Activated T-cell treated with anti-CD3 and anti-CD28 coated beads, Interleukin-2, amount 50 U/mL, for 1 hour (primary cell): ENCODE results near the gene SLC17A7.
A peak's percentile ranks its signal among the peaks of the same experiment; 100 is the strongest.
"Not testable (repeated sequence)": the region's sequence is repeated elsewhere in the genome, so short reads cannot be mapped to it uniquely, and the experiment has no call there.

Source experiments
- DNase-seq: peaks from one replicate; pipeline ENCODE4 v3.0.0-alpha.2; 2020

SLC17A7 gene

GRCh38 chr19:49441210-49441959 lies at the start of gene SLC17A7:
Gene SLC17A7, minus strand, starts transcription at chr19:49441527. Its CDS starts 148 bp downstream, at chr19:49441379.
- DNase-seq = peak; percentile 66

DNA sequence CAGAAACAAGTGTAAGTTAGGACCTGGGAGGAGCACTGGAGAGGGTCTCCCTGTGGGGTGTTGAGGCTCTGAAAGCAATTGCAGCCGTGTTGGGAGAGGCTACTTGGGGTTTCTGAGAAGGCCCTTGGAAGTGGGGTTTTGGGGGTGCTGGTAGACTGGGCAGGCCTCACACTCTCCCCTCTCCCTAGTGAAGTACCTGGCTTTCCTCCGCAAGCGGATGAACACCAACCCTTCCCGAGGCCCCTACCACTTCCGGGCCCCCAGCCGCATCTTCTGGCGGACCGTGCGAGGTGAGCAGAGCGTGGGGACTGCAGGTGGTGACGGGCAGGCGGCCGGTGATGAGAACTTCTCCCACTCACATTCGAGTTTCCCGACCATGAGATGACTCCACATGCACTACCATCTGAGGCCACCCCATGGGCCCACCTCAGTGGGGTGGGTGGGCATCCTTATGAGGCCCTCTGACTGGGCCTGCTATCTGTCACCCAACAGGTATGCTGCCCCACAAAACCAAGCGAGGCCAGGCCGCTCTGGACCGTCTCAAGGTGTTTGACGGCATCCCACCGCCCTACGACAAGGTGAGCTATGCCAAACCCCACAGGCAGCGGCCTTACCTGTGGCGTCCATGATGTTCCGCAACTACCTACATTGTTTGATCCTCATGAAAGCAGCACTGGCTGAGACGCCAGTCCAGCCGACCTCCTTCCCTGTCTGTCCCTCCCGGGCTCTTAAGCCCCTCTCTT lies 49.1 kb upstream of the SLC17A7 start:
- DNase-seq = no peak

GRCh38 chr19:49489601-49490167 lies 48.4 kb upstream of the SLC17A7 start:
- no peak for DNase-seq

GRCh38 chr19:49488863-49489537 lies 47.7 kb upstream of the SLC17A7 start:
- DNase-seq = no peak

- no peak for DNase-seq
Observed at GRCh38 chr19:49488046-49488862, 46.9 kb upstream of the SLC17A7 start.

GRCh38 chr19:49487277-49488045 lies 46.1 kb upstream of the SLC17A7 start, which contains the start of gene RPL13A:
Gene RPL13A, plus strand, starts transcription at chr19:49487608. Its CDS starts 22 bp downstream, at chr19:49487630.
- peak; percentile 99 for DNase-seq

DNA sequence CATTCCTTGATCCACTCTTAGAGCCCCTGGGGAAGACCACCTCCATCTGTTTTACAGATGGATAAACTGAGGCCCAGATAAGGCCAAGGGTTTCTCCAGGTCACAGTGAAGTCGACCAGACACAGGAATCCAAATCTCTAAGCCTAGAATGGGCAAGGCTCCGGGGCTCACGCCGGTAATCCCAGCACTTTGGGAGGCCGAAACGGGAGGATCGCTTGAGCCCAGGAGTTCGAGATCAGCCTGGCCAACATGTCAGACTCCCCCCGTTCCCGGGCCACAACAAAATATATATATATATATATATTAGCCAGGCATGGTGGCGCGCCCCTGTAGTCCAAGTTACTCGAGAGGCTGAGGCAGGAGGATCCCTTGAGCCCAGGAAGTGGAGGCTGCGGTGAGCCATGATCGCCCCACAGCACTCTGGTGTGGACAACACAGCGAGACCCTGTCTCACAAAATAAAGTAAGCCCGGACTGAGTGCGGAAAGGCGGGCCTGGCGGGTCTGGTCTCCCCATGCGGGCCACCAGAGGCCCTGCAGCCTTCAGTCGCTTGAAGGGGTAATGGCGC lies 45.5 kb upstream of the SLC17A7 start:
- DNase-seq = no peak

DNA sequence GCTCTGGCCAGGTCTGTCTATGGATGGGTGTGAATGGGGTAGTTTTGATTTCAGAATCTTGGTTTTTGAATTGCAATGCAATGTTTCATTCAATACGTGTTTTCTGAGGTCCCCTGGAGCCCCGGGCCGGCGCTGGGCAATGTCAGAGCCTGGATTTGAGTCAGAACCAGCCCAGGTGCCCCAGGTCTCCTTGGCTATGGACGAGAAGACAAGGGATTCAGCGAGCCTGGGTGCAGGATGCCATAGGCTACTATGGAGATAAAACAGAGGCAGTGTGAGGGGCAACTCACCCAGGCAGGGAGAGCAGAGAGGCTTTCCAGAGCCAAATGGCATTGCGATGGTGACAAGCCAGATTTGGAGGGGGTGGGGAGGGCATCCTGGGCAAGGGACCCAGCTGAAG lies 44.9 kb upstream of the SLC17A7 start:
- DNase-seq = no peak

- no peak for DNase-seq
Observed at GRCh38 chr19:49481020-49481683, 39.8 kb upstream of the SLC17A7 start.

- DNase-seq = no peak
Observed at GRCh38 chr19:49479975-49480628, 38.8 kb upstream of the SLC17A7 start.

GRCh38 chr19:49475995-49476880 lies 34.9 kb upstream of the SLC17A7 start:
- DNase-seq = peak; percentile 73

DNA sequence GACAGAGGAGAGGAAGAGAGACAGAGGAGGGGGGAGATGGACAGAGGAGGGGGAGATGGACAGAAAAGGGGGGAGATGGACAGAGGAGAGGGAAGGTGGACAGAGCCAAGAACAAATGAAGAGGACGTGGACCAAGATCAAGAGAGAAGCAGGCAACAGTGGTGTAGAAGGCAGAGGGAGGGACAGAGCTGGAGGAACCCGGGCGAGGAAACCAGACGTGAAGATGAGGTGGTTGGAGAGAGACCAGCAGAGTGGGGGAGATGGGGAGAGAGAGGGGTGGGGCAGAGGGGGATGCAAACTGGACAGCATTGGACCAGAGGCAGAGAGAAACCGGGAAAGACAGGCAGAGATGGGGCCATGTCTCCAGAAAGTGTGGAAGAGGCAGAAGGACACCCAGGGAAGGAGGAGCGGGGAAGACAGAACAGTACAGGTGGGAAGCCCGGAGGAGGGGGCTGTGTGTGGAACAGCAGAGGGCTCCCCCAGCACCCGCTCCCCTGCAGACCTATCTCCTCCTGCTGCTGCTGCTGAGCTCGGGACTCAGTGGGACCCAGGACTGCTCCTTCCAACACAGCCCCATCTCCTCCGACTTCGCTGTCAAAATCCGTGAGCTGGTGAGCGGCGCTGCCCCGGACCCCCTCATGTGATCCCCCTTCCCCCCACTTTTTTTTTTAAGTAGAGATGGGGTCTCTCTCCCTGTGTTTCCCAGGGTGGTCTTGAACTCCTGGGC lies 34.0 kb upstream of the SLC17A7 start:
- no peak for DNase-seq

DNA sequence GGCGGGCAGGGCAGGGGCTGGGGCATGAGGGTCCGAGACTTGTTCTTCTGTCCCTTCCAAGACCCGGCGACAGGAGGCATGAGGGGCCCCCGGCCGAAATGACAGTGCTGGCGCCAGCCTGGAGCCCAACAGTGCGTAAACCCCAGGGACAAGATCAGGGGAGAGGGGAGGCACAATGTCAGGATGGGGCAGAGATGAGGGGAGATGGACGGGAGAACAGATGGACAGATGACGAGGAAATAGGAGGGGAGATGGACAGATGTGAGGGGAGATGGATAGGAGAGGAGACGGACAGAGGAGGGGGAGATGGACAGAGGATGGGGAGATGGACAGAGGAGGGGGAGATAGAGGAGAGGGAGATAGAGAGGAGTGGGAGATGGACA lies 33.2 kb upstream of the SLC17A7 start:
- DNase-seq = no peak

DNA sequence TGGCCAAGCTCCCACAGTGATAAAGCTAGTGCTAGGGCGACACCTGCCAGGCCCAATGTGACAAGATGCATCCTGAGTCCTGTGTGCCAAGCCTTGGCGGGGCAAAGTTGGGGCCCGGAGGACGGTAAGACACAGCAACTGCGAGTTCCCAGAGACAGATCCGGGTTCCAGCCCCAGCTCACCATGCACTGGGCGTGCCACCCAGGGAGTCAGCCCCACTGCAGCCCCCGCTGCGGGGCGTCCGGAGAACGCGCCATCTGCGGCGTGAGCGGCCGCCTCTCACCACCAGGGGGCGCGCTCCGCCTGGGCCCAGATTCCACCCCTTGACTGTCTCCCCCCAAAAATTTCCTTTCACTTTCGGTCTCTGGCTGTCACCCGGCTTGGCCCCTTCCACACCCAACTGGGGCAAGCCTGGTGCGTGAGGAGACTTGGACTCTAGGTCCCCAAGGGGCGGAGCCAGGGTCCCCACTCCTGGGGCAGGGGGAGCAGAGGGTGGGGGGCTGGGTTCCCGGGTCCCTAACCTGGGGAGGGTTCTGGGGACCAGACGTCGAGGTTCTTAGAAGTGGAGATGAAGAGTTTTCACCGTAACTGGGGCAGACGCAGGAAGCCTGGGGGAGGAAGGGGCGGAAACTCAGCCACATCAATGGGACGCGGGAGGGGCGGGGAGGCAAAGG lies 32.7 kb upstream of the SLC17A7 start, which contains the start of gene FLT3LG:
FLT3LG (plus strand) TSS at position 348 of the 674 bp plus-strand sequence. CDS start 425 bp downstream, outside the sequence.
- peak; percentile 94 for DNase-seq

GRCh38 chr19:49473501-49473867 lies 32.2 kb upstream of the SLC17A7 start:
- DNase-seq = not testable (repeated sequence)

- DNase-seq = no peak
Observed at GRCh38 chr19:49472936-49473335, 31.6 kb upstream of the SLC17A7 start.

GRCh38 chr19:49470615-49470978 lies 29.3 kb upstream of the SLC17A7 start:
- DNase-seq = peak; percentile 58
